Psoas muscle (tissue), 8 donors: Measurements from ENCODE around the gene AP5B1. TPM values are rescaled to one million over a fixed set of nuclear protein-coding genes. Genes with fewer than 3 reads are reported as not detected.
A peak's percentile ranks its signal among the peaks of the same experiment; 100 is the strongest.

ENCODE experiments used
- ATAC-seq, 4 donors: fragments of 200-7000 bp; cut with Tn5 transposase; one replicate each; pipeline ENCODE4 v1.9.1; 2020; ENCODE audit warnings: moderate library complexity in 3 of 4, mild to moderate bottlenecking in 2 of 4
- DNase-seq, 2 donors: peaks; one replicate each; pipeline ENCODE4 v3.0.0-alpha.2; 2020
- H3K27ac ChIP-seq: fragments of 200-600 bp; one replicate; pipeline ENCODE4 v1.8.0; 2022
- H3K27me3 ChIP-seq, 3 donors: fragments of 200-600 bp in 1 of 3; one replicate each; pipeline versions ENCODE4 v1.6.1 to v1.8.0; 2013 to 2022; ENCODE audit warnings: low read length in 2 of 3, mild to moderate bottlenecking in 2 of 3, moderate library complexity in 1 of 3; ENCODE audit not compliant: insufficient read depth in 3 of 3
- H3K36me3 ChIP-seq, 2 donors: fragments of 200-600 bp in 1 of 2; one replicate each; pipeline versions ENCODE4 v1.6.1 to v1.8.0; 2013 to 2022; ENCODE audit warnings: low read depth in 1 of 2, mild to moderate bottlenecking in 1 of 2, moderate library complexity in 1 of 2; ENCODE audit not compliant: insufficient read depth in 1 of 2
- H3K4me1 ChIP-seq: fragments of 200-600 bp; one replicate; pipeline ENCODE4 v1.8.0; 2022
- H3K4me3 ChIP-seq: fragments of 200-600 bp; one replicate; pipeline ENCODE4 v1.8.0; 2022; ENCODE audit warnings: mild to moderate bottlenecking
- H3K9me3 ChIP-seq: fragments of 200-600 bp; one replicate; pipeline ENCODE4 v1.8.0; 2022
- WGBS, 3 donors: extraction: QIAGEN DNeasy Blood & Tissue Kit; methylation state at CpG; one replicate each; pipeline versions ENCODE4 v1.1.6 to v1.1.7; 2013; 5-methylcytosine and 5-hydroxymethylcytosine counted together
- intact Hi-C, 2 donors: fragments of 100-400 bp; cut with DNase I; formaldehyde crosslinking; loops; one replicate each; pipeline versions ENCODE4 v1.11.0 to v1.14.2; 2022
- long read RNA-seq, 2 donors: library from polyadenylated mRNA; unstranded; transcript quantifications; one replicate each; pipeline ENCODE4 v2.0.0, GENCODE V29; 2021
- polyA plus RNA-seq, 3 donors: library from polyadenylated mRNA; stranded (reverse); fragments of 200-250 nt; gene quantifications; one replicate each; pipeline ENCODE4 v1.2.3, GENCODE V29; 2013
- total RNA-seq, 4 donors: library from RNA; stranded (reverse); fragmentation: NEBNext Ultra II Directional in 2 of 4; extraction: Animal tissue kit (Norgen Biotek cat#: 25700) in 2 of 4; gene quantifications; one replicate each; pipeline versions ENCODE4 v1.2.1 to v1.2.4, GENCODE V29; 2021 to 2023
- TF ChIP-seq, protein P1 (sequence below): fragments of 200-600 bp; IDR thresholded peaks from one replicate; pipeline ENCODE4 v1.8.0; 2022; ENCODE audit warnings: antibody characterized with exemption
- donor health status: healthy with polysubstance abuse.
- donor health status: DM: no; HTN: no; CAD: no; lungs with moderate emphysema.
- donor health status: Bipolar disorder and iron deficiency.
- donor health status: healthy.
- donor health status: DM: yes; HTN: yes; CAD: no.
- donor health status: DM: no; HTN: no; CAD: no.
- donor health status: DM: no; HTN: no; CAD: no.
- donor health status: DM: yes; HTN: yes; CAD: no.

AP5B1 gene, protein sequence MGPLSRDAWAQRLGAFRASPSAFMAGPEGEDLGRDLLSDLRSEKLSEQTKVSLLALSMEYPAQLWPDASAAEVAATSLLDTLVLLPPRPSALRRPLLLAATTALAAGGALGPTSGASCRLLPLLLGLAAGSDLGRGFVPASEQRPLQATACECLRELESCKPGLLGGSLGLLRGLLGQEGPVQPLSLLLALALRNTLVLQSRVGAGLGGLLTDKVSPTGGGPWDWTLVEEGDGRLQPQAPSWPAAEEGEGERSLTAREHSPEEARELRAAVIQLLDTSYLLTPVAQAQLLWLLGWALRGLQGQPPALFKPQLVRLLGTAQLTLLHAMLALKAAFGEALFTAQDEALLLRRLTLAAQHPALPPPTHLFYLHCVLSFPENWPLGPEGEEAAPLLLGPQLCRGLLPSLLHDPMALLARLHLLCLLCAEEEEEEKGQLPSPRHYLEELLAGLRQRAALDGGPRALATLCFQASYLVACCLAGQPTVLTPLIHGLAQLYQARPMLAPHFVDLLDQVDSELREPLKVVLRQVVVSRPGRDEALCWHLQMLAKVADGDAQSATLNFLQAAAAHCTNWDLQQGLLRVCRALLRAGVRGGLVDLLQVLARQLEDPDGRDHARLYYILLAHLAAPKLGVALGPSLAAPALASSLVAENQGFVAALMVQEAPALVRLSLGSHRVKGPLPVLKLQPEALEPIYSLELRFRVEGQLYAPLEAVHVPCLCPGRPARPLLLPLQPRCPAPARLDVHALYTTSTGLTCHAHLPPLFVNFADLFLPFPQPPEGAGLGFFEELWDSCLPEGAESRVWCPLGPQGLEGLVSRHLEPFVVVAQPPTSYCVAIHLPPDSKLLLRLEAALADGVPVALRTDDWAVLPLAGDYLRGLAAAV
- total RNA-seq (10 to 100 TPM in 2 of 4 donors, 1 to 10 TPM in 2; 8.8 to 16.3 (median 12.7) TPM), polyA plus RNA-seq (10 to 100 TPM in 1 of 3 donors, 1 to 10 TPM in 2; 6.1 to 20.5 (median 6.4) TPM)
- long read RNA-seq, donor 1, full-length matches to known transcripts: 3 of 17 reads
- long read RNA-seq, donor 1, partial matches to known transcripts: 0 of 17 reads
- long read RNA-seq, donor 1, other reads (novel, unspliced or antisense): 14 of 17 reads
- long read RNA-seq, donor 2, full-length matches to known transcripts: 31 of 80 reads
- long read RNA-seq, donor 2, partial matches to known transcripts: 0 of 80 reads
- long read RNA-seq, donor 2, other reads (novel, unspliced or antisense): 49 of 80 reads

DNA sequence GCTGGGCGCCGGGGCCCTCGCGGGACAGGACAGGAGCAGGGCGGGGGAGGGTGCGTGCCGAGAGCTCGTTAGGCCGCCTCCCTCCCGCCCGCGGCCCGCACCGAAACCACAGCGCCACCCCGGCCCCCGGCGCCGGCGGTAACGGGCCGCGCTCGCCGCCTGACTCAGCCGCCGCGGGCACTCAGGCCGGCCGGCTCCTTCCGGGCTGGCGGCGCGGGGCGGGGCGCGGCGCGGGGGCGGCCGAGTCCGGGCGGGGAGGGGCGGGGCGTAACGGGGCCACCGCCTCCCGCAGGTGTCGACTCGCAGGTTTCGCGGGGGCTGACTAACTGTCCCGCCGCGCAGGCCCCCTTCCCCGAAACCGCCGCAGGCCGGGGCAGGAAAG, at the start of gene AP5B1:
AP5B1 (minus strand) TSS at position 207 of the 382 bp plus-strand sequence. CDS start 385 bp downstream, outside the sequence.
- intact Hi-C loops: loop anchor here (2.0 to 5.0 kb wide), 3 partner anchors 36 to 68 kb away; partner anchors contain the start of gene KAT5 (in 1 of the 2)
- peak within 1 kb of the TSS; percentile 79 for H3K27ac ChIP-seq
- WGBS, 3 donors: 0% methylated on average over 23 to 59 of the region's 59 CpGs

GRCh38 chr11:65829459-65829858, 48.7 kb upstream of the AP5B1 start:
- 48 to 60% (median 59%) methylated on average over 4 of the region's 4 CpGs for WGBS, 3 donors
- ATAC-seq (no peak), DNase-seq (no peak)
- H3K4me3 ChIP-seq: no peak overlapping the region
- H3K4me1 ChIP-seq: peaks cover 4% of the 10 kb centered on the region
- intact Hi-C loops: no loop called here
- H3K9me3 ChIP-seq: no peaks in the 10 kb centered on the region
- H3K36me3 ChIP-seq: no peaks in the 10 kb centered on the region
- no peak overlapping the region for H3K27ac ChIP-seq
- TF ChIP-seq, protein P1, sequence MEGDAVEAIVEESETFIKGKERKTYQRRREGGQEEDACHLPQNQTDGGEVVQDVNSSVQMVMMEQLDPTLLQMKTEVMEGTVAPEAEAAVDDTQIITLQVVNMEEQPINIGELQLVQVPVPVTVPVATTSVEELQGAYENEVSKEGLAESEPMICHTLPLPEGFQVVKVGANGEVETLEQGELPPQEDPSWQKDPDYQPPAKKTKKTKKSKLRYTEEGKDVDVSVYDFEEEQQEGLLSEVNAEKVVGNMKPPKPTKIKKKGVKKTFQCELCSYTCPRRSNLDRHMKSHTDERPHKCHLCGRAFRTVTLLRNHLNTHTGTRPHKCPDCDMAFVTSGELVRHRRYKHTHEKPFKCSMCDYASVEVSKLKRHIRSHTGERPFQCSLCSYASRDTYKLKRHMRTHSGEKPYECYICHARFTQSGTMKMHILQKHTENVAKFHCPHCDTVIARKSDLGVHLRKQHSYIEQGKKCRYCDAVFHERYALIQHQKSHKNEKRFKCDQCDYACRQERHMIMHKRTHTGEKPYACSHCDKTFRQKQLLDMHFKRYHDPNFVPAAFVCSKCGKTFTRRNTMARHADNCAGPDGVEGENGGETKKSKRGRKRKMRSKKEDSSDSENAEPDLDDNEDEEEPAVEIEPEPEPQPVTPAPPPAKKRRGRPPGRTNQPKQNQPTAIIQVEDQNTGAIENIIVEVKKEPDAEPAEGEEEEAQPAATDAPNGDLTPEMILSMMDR: no peak
- peaks cover 0 to 6% (median 0%) of the 10 kb centered on the region in 3 donors for H3K27me3 ChIP-seq

More for the DNA sequence above, at the start of gene AP5B1:
- Histone ChIP-seq H3K27me3 (peaks cover 3 to 13% (median 5%) of the 10 kb centered on the region in 3 donors), H3K36me3 (peaks cover 0 to 33% of the 10 kb centered on the region in 2 donors), H3K4me3 (peak within 1 kb of the TSS; percentile 96), H3K9me3 (no peaks in the 10 kb centered on the region), H3K4me1 (peaks cover 18% of the 10 kb centered on the region)
- ATAC-seq (peak; percentile 65 to 83 (median 80)), DNase-seq (peak; percentile 74 to 80)
- TF ChIP-seq, protein P1: no peak

DNA sequence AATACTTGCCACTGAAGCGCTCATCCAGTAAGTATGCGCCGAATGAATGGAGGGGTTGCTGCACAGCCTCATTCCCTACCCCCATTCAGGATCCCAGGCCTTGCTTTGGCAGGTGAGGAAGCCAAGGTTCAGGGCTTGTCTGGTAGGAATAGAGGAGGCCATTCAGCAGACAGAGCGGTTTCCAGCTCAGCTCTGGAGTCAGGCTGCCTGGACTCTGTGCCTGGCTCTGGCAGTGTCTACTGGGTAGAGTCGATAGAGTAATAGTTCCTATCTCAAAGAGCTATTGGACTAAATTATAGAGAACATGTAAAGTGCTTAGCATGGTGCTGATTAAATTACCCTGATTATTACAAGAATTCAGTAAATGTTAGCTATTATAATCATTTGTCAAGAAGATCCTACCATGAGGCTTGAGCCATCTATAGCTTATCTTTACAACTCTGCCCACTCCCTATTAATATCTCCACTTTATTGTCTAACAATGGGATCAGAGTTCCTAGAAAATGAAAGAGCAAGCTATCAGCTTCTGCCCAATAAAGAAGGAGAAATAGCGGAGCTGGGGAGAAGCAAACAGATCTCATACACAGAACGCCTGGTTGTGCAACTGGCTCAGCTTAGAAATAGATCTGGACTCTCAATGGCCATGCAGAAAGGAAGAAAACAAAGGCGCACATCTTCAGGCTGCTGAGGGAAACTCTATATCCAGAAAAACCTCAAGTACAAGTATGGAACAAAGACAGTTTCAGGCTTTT, 46.4 kb upstream of the AP5B1 start:
- intact Hi-C loops: no loop called here
- H3K27me3 ChIP-seq: peaks cover 0 to 5% (median 0%) of the 10 kb centered on the region in 3 donors
- WGBS, 3 donors: 84 to 95% (median 87%) methylated on average over 8 of the region's 8 CpGs
- no peaks in the 10 kb centered on the region for H3K9me3 ChIP-seq
- ATAC-seq (no peak), DNase-seq (no peak)
- H3K27ac ChIP-seq: no peak overlapping the region
- TF ChIP-seq, protein P1: no peak
- H3K36me3 ChIP-seq: no peaks in the 10 kb centered on the region
- H3K4me1 ChIP-seq: no peaks in the 10 kb centered on the region
- H3K4me3 ChIP-seq: no peak overlapping the region
